Measurements from ENCODE around the gene TAS2R41.

DNA sequence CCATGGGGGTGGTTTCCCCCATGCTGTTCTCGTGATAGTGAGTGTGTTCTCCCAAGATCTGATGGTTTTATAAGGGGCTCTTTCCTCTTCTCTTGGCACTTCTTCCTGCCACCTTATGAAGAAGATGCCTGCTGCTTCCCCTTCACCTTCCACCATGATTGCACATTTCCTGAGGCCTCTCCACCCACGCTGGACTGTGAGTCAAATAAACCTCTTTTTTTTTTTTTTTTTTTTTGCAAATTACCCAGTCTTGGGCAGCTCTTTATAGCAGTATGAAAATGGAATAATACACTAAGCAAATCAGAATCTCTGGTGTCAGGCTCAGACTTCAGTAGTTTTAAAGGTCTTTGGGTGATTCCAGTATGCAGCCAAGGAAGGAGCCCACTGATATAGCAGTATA lies 28.2 kb downstream of the TAS2R41 start:
- TF ChIP-seq POLR2A (IDR thresholded peaks at IDR 0.05; ENCODE audit: low read length) (no peak), EP300 (IDR thresholded peaks at IDR 0.05) (no peak), ZFP36 (IDR thresholded peaks at IDR 0.05; ENCODE audit: borderline replicate concordance, partially characterized antibody) (no peak), RAD21 (conservative IDR thresholded peaks at IDR 0.05 in 1 of 2, IDR thresholded peaks at IDR 0.05 in 1 of 2) (no peak), CBX8 (IDR thresholded peaks at IDR 0.05) (no peak), SREBF2 (IDR thresholded peaks at IDR 0.05) (no peak), RFX5 (IDR thresholded peaks at IDR 0.05) (no peak), NFE2L2 (conservative IDR thresholded peaks at IDR 0.05; ENCODE audit: low read length) (no peak), RARB (CRISPR knock-in tag; IDR thresholded peaks at IDR 0.05) (no peak)
- TF ChIP-seq, protein P1, sequence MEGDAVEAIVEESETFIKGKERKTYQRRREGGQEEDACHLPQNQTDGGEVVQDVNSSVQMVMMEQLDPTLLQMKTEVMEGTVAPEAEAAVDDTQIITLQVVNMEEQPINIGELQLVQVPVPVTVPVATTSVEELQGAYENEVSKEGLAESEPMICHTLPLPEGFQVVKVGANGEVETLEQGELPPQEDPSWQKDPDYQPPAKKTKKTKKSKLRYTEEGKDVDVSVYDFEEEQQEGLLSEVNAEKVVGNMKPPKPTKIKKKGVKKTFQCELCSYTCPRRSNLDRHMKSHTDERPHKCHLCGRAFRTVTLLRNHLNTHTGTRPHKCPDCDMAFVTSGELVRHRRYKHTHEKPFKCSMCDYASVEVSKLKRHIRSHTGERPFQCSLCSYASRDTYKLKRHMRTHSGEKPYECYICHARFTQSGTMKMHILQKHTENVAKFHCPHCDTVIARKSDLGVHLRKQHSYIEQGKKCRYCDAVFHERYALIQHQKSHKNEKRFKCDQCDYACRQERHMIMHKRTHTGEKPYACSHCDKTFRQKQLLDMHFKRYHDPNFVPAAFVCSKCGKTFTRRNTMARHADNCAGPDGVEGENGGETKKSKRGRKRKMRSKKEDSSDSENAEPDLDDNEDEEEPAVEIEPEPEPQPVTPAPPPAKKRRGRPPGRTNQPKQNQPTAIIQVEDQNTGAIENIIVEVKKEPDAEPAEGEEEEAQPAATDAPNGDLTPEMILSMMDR (IDR thresholded peaks at IDR 0.05) = no peak
- TF ChIP-seq, protein P2, sequence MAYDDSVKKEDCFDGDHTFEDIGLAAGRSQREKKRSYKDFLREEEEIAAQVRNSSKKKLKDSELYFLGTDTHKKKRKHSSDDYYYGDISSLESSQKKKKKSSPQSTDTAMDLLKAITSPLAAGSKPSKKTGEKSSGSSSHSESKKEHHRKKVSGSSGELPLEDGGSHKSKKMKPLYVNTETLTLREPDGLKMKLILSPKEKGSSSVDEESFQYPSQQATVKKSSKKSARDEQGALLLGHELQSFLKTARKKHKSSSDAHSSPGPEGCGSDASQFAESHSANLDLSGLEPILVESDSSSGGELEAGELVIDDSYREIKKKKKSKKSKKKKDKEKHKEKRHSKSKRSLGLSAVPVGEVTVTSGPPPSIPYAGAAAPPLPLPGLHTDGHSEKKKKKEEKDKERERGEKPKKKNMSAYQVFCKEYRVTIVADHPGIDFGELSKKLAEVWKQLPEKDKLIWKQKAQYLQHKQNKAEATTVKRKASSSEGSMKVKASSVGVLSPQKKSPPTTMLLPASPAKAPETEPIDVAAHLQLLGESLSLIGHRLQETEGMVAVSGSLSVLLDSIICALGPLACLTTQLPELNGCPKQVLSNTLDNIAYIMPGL (CRISPR knock-in tag; IDR thresholded peaks at IDR 0.05; ENCODE audit: borderline replicate concordance) = no peak
- TF ChIP-seq, protein P3, sequence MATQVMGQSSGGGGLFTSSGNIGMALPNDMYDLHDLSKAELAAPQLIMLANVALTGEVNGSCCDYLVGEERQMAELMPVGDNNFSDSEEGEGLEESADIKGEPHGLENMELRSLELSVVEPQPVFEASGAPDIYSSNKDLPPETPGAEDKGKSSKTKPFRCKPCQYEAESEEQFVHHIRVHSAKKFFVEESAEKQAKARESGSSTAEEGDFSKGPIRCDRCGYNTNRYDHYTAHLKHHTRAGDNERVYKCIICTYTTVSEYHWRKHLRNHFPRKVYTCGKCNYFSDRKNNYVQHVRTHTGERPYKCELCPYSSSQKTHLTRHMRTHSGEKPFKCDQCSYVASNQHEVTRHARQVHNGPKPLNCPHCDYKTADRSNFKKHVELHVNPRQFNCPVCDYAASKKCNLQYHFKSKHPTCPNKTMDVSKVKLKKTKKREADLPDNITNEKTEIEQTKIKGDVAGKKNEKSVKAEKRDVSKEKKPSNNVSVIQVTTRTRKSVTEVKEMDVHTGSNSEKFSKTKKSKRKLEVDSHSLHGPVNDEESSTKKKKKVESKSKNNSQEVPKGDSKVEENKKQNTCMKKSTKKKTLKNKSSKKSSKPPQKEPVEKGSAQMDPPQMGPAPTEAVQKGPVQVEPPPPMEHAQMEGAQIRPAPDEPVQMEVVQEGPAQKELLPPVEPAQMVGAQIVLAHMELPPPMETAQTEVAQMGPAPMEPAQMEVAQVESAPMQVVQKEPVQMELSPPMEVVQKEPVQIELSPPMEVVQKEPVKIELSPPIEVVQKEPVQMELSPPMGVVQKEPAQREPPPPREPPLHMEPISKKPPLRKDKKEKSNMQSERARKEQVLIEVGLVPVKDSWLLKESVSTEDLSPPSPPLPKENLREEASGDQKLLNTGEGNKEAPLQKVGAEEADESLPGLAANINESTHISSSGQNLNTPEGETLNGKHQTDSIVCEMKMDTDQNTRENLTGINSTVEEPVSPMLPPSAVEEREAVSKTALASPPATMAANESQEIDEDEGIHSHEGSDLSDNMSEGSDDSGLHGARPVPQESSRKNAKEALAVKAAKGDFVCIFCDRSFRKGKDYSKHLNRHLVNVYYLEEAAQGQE (IDR thresholded peaks at IDR 0.05) = no peak
- TF ChIP-seq, protein P4, sequence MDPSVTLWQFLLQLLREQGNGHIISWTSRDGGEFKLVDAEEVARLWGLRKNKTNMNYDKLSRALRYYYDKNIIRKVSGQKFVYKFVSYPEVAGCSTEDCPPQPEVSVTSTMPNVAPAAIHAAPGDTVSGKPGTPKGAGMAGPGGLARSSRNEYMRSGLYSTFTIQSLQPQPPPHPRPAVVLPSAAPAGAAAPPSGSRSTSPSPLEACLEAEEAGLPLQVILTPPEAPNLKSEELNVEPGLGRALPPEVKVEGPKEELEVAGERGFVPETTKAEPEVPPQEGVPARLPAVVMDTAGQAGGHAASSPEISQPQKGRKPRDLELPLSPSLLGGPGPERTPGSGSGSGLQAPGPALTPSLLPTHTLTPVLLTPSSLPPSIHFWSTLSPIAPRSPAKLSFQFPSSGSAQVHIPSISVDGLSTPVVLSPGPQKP (IDR thresholded peaks at IDR 0.05; ENCODE audit: low read depth, low read length) = no peak
